ENCODE results near the gene XPO5. TPM values are rescaled to one million over a fixed set of nuclear protein-coding genes. Genes with fewer than 3 reads are reported as not detected.

XPO5 gene
- polyA plus RNA-seq, 1 of the 3 experiments (the other 2 are of a cell fraction) = 29.5 TPM

GRCh38 chr6:43495409-43495941, 80.4 kb downstream of the XPO5 start:
- DNase-seq = no peak
- H3K27me3 ChIP-seq (ENCODE audit: insufficient read depth) = no peaks in the 10 kb centered on the region
- H3K79me2 ChIP-seq (ENCODE audit: insufficient read depth) = peaks cover 12% of the 10 kb centered on the region; the same call in 1 of the 2 replicates
- CTCF ChIA-PET = interaction anchor here (0.7 to 22.4 kb wide), 10 partner anchors 8 to 160 kb away, joined by 3 to 382 read pairs (median 7); partner anchors contain the start of genes DLK2, LRRC73 and TJAP1
- H3K36me3 ChIP-seq (replicated peaks in 1 of 2; ENCODE audit: control insufficient read depth in 1 of 2, insufficient read depth in 2 of 2, low read length in 1 of 2) = peaks cover 12 to 22% of the 10 kb centered on the region in 2 experiments
- peaks cover 26% of the 10 kb centered on the region; the same call in 1 of the 2 replicates for H4K20me1 ChIP-seq (ENCODE audit: insufficient read depth)
- TF ChIP-seq SMC3 (IDR thresholded peaks at IDR 0.05; ENCODE audit: low read depth, low read length) (no peak), MEF2A (IDR thresholded peaks at IDR 0.05; ENCODE audit: borderline replicate concordance, low read depth) (no peak)
- TF ChIP-seq, protein P1, sequence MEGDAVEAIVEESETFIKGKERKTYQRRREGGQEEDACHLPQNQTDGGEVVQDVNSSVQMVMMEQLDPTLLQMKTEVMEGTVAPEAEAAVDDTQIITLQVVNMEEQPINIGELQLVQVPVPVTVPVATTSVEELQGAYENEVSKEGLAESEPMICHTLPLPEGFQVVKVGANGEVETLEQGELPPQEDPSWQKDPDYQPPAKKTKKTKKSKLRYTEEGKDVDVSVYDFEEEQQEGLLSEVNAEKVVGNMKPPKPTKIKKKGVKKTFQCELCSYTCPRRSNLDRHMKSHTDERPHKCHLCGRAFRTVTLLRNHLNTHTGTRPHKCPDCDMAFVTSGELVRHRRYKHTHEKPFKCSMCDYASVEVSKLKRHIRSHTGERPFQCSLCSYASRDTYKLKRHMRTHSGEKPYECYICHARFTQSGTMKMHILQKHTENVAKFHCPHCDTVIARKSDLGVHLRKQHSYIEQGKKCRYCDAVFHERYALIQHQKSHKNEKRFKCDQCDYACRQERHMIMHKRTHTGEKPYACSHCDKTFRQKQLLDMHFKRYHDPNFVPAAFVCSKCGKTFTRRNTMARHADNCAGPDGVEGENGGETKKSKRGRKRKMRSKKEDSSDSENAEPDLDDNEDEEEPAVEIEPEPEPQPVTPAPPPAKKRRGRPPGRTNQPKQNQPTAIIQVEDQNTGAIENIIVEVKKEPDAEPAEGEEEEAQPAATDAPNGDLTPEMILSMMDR (IDR thresholded peaks at IDR 0.05) = peak; percentile 40; the same call in 1 of the 2 replicates
- no peaks in the 10 kb centered on the region for H3K9me3 ChIP-seq
- H3K4me2 ChIP-seq = no peak overlapping the region
- no peak overlapping the region for H2AFZ ChIP-seq (ENCODE audit: low read depth)
- WGBS (ENCODE audit: low lambda C conversion rate) = 100% methylated on average over 3 of the region's 4 CpGs
- H3K9me2 ChIP-seq = no peaks in the 10 kb centered on the region
- peaks cover 14 to 43% of the 10 kb centered on the region in 2 experiments; a peak in 3 of 4 replicates for H3K4me1 ChIP-seq (ENCODE audit: control insufficient read depth in 1 of 2, insufficient read depth in 2 of 2, low read depth in 1 of 2, low read length in 1 of 2)
- H3K4me3 ChIP-seq (ENCODE audit: low read depth in 2 of 2, low read length in 1 of 2) = no peak overlapping the region
- no peaks in the 10 kb centered on the region for H3F3A ChIP-seq (replicated peaks; ENCODE audit: insufficient read depth)
- no peak overlapping the region; a peak in 1 of 4 replicates for H3K27ac ChIP-seq (ENCODE audit: low read depth in 2 of 2, low read length in 1 of 2)
- H3K9ac ChIP-seq = no peak overlapping the region
- POLR2A ChIA-PET = interaction anchor here (0.7 kb wide), 1 partner anchor 67 kb away, joined by 3 read pairs; no protein-coding TSS in a partner anchor

GRCh38 chr6:43494766-43495165, 81.1 kb downstream of the XPO5 start:
- peaks cover 29% of the 10 kb centered on the region; the same call in 1 of the 2 replicates for H4K20me1 ChIP-seq (ENCODE audit: insufficient read depth)
- no peaks in the 10 kb centered on the region for H3K9me3 ChIP-seq
- no peak overlapping the region for H3K27ac ChIP-seq (ENCODE audit: low read depth in 2 of 2, low read length in 1 of 2)
- ChIA-PET POLR2A (interaction anchor here (0.7 kb wide), 1 partner anchor 66 kb away, joined by 3 read pairs; no protein-coding TSS in a partner anchor), CTCF (interaction anchor here (0.9 to 22.4 kb wide), 5 partner anchors 12 to 108 kb away, joined by 3 to 382 read pairs (median 22); partner anchors contain the start of genes ABCC10, DLK2, LRRC73 and TJAP1)
- no peaks in the 10 kb centered on the region for H3K27me3 ChIP-seq (ENCODE audit: insufficient read depth)
- H3K36me3 ChIP-seq (replicated peaks in 1 of 2; ENCODE audit: control insufficient read depth in 1 of 2, insufficient read depth in 2 of 2, low read length in 1 of 2) = peaks cover 9 to 15% of the 10 kb centered on the region in 2 experiments
- no peaks in the 10 kb centered on the region for H3K9me2 ChIP-seq
- H3K4me3 ChIP-seq (ENCODE audit: low read depth in 2 of 2, low read length in 1 of 2) = no peak overlapping the region
- no peak overlapping the region for H3K4me2 ChIP-seq
- H3F3A ChIP-seq (replicated peaks; ENCODE audit: insufficient read depth) = no peaks in the 10 kb centered on the region
- no peak overlapping the region for H2AFZ ChIP-seq (ENCODE audit: low read depth)
- H3K9ac ChIP-seq = no peak overlapping the region
- peaks cover 12% of the 10 kb centered on the region; the same call in 1 of the 2 replicates for H3K79me2 ChIP-seq (ENCODE audit: insufficient read depth)
- H3K4me1 ChIP-seq (ENCODE audit: control insufficient read depth in 1 of 2, insufficient read depth in 2 of 2, low read depth in 1 of 2, low read length in 1 of 2) = peaks cover 14 to 43% of the 10 kb centered on the region in 2 experiments; a peak in 3 of 4 replicates
- WGBS (ENCODE audit: low lambda C conversion rate) = 100% methylated on average over 2 of the region's 4 CpGs
- no peak for DNase-seq
- TF ChIP-seq MXI1 (IDR thresholded peaks at IDR 0.05; ENCODE audit: low read depth, low read length) (no peak), JUND (IDR thresholded peaks at IDR 0.05) (no peak), TCF12 (IDR thresholded peaks at IDR 0.05) (no peak), MEF2A (IDR thresholded peaks at IDR 0.05; ENCODE audit: borderline replicate concordance, low read depth) (no peak), ZBTB33 (IDR thresholded peaks at IDR 0.05; ENCODE audit: borderline replicate concordance, low read depth) (no peak), RAD21 (IDR thresholded peaks at IDR 0.05; ENCODE audit: low read length) (no peak), GATA2 (CRISPR knock-in tag; IDR thresholded peaks at IDR 0.05) (no peak), RXRA (IDR thresholded peaks at IDR 0.05; ENCODE audit: borderline replicate concordance, low read depth) (no peak), USF2 (IDR thresholded peaks at IDR 0.05; ENCODE audit: borderline replicate concordance, low read depth, low read length) (no peak), YY1 (IDR thresholded peaks at IDR 0.05; ENCODE audit: low read depth) (no peak), EP300 (IDR thresholded peaks at IDR 0.05; ENCODE audit: borderline replicate concordance in 1 of 2, low read depth in 1 of 2, low read length in 1 of 2) (no peak)
- TF ChIP-seq, protein P1 (IDR thresholded peaks at IDR 0.05) = no peak
- TF ChIP-seq, protein P2, sequence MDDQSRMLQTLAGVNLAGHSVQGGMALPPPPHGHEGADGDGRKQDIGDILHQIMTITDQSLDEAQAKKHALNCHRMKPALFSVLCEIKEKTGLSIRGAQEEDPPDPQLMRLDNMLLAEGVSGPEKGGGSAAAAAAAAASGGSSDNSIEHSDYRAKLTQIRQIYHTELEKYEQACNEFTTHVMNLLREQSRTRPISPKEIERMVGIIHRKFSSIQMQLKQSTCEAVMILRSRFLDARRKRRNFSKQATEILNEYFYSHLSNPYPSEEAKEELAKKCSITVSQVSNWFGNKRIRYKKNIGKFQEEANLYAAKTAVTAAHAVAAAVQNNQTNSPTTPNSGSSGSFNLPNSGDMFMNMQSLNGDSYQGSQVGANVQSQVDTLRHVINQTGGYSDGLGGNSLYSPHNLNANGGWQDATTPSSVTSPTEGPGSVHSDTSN (IDR thresholded peaks at IDR 0.05) = no peak
